H9 (cell line): ENCODE data around the gene DDX49. TPM values are rescaled to one million over a fixed set of nuclear protein-coding genes. Genes with fewer than 3 reads are reported as not detected.

ENCODE experiments used
- DNase-seq: peaks from one replicate; pipeline ENCODE4 v3.0.0-alpha.2; 2017
- H2AFZ ChIP-seq: one replicate; pipeline ENCODE4 v1.6.1; 2013; ENCODE audit warnings: mild to moderate bottlenecking, low read length, control low read depth, moderate library complexity
- H2AK5ac ChIP-seq: 2 replicates; pipeline ENCODE4 v1.6.1; 2013; ENCODE audit warnings: low read length, control low read depth, mixed read lengths; ENCODE audit not compliant: insufficient read length
- H2BK120ac ChIP-seq: one replicate; pipeline ENCODE4 v1.6.1; 2013; ENCODE audit warnings: low read depth, mild to moderate bottlenecking, low read length, control low read depth, inconsistent platforms; ENCODE audit not compliant: poor library complexity, severe bottlenecking
- H2BK12ac ChIP-seq: 2 replicates; pipeline ENCODE4 v1.6.1; 2013; ENCODE audit warnings: low read length, control low read depth, mixed read lengths, low read depth; ENCODE audit not compliant: insufficient read length
- H2BK15ac ChIP-seq: 2 replicates; pipeline ENCODE4 v1.6.1; 2013; ENCODE audit warnings: low read depth, low read length, control low read depth
- H2BK20ac ChIP-seq: one replicate; pipeline ENCODE4 v1.6.1; 2013; ENCODE audit warnings: low read depth, mild to moderate bottlenecking, low read length, control low read depth, inconsistent platforms; ENCODE audit not compliant: poor library complexity, severe bottlenecking
- H2BK5ac ChIP-seq: 2 replicates; pipeline ENCODE4 v1.6.1; 2013; ENCODE audit warnings: low read length, control low read depth, mixed read lengths; ENCODE audit not compliant: insufficient read length
- H3K14ac ChIP-seq: 2 replicates; pipeline ENCODE4 v1.6.1; 2013; ENCODE audit warnings: low read length, control low read depth; ENCODE audit not compliant: insufficient read depth
- H3K18ac ChIP-seq: 2 replicates; pipeline ENCODE4 v1.6.1; 2013; ENCODE audit warnings: low read depth, mild to moderate bottlenecking, mixed read lengths, low read length, control low read depth; ENCODE audit not compliant: insufficient read length
- H3K23ac ChIP-seq: 2 replicates; pipeline ENCODE4 v1.6.1; 2013; ENCODE audit warnings: low read length, control low read depth, mixed read lengths, low read depth; ENCODE audit not compliant: insufficient read length
- H3K23me2 ChIP-seq: 2 replicates; pipeline ENCODE4 v1.6.1; 2013; ENCODE audit warnings: low read depth, mild to moderate bottlenecking, mixed read lengths, low read length, control low read depth; ENCODE audit not compliant: insufficient read length, poor library complexity, severe bottlenecking
- H3K27ac ChIP-seq: 2 replicates; pipeline ENCODE4 v1.5.1; 2013; ENCODE audit warnings: low read length, control low read depth, mixed read lengths, low read depth; ENCODE audit not compliant: insufficient read length
- H3K27me3 ChIP-seq: 2 replicates; pipeline ENCODE4 v1.6.1; 2013; ENCODE audit warnings: low read length, control low read depth, inconsistent platforms; ENCODE audit not compliant: insufficient read depth
- H3K4ac ChIP-seq: 2 replicates; pipeline ENCODE4 v1.6.1; 2013; ENCODE audit warnings: low read depth, mild to moderate bottlenecking, control low read depth, inconsistent platforms, low read length, moderate library complexity
- H3K4me1 ChIP-seq: 2 replicates; pipeline ENCODE4 v1.6.1; 2013; ENCODE audit warnings: low read length, control low read depth, inconsistent platforms; ENCODE audit not compliant: insufficient read depth
- H3K4me2 ChIP-seq: 2 replicates; pipeline ENCODE4 v1.6.1; 2013; ENCODE audit warnings: low read length, control low read depth, mixed read lengths; ENCODE audit not compliant: insufficient read length, insufficient read depth
- H3K56ac ChIP-seq: 2 replicates; pipeline ENCODE4 v1.6.1; 2013; ENCODE audit warnings: low read depth, mild to moderate bottlenecking, mixed read lengths, low read length, control low read depth; ENCODE audit not compliant: insufficient read length
- H3K79me1 ChIP-seq: 2 replicates; pipeline ENCODE4 v1.6.1; 2013; ENCODE audit warnings: low read depth, mild to moderate bottlenecking, moderate library complexity, low read length, control low read depth, inconsistent platforms; ENCODE audit not compliant: insufficient read depth, poor library complexity, severe bottlenecking
- H3K79me2 ChIP-seq: 2 replicates; pipeline ENCODE4 v1.6.1; 2013; ENCODE audit warnings: low read length, control low read depth, inconsistent platforms; ENCODE audit not compliant: insufficient read depth
- H3K9ac ChIP-seq: 2 replicates; pipeline ENCODE4 v1.6.1; 2013; ENCODE audit warnings: low read length, control low read depth, mixed read lengths; ENCODE audit not compliant: insufficient read length; ENCODE audit errors: extremely low read depth
- H3K9me3 ChIP-seq: one replicate; pipeline ENCODE4 v1.6.1; 2013; ENCODE audit warnings: low read depth, low read length, inconsistent platforms; ENCODE audit not compliant: control insufficient read depth
- H3T11ph ChIP-seq: one replicate; pipeline ENCODE4 v1.6.1; 2013; ENCODE audit warnings: mild to moderate bottlenecking, low read length, control low read depth, inconsistent platforms
- H4K20me1 ChIP-seq: one replicate; pipeline ENCODE4 v1.6.1; 2013; ENCODE audit not compliant: control insufficient read depth, insufficient read length, insufficient read depth
- H4K5ac ChIP-seq: 2 replicates; pipeline ENCODE4 v1.6.1; 2013; ENCODE audit warnings: low read depth, mild to moderate bottlenecking, mixed read lengths, low read length, control low read depth; ENCODE audit not compliant: insufficient read length
- H4K8ac ChIP-seq: replicated peaks from 2 replicates; pipeline ENCODE4 v1.6.1; 2013; ENCODE audit warnings: low read length, control low read depth, mixed read lengths, low read depth; ENCODE audit not compliant: insufficient read length
- H4K91ac ChIP-seq: 2 replicates; pipeline ENCODE4 v1.6.1; 2013; ENCODE audit warnings: low read depth, mild to moderate bottlenecking, moderate library complexity, mixed read lengths, low read length, control low read depth; ENCODE audit not compliant: insufficient read length
- H3K27ac Mint-ChIP-seq, 3 experiments: 2 replicates in 2 of 3; 3 replicates in 1 of 3; pipeline ENCODE4 v1.8.0; 2020 to 2021; ENCODE audit warnings: mixed read lengths in 3 of 3, mild to moderate bottlenecking in 1 of 3, moderate library complexity in 1 of 3
- H3K27me3 Mint-ChIP-seq: 2 replicates; pipeline ENCODE4 v1.8.0; 2021; ENCODE audit warnings: low read depth, mild to moderate bottlenecking, moderate library complexity, mixed read lengths
- H3K36me3 Mint-ChIP-seq, 3 experiments: 2 replicates in 2 of 3; 3 replicates in 1 of 3; pipeline ENCODE4 v1.8.0; 2020 to 2021; ENCODE audit warnings: low read depth in 3 of 3, mixed read lengths in 3 of 3; ENCODE audit not compliant: insufficient read depth in 1 of 3
- H3K4me1 Mint-ChIP-seq, 2 experiments: 2 replicates each; pipeline ENCODE4 v1.8.0; 2020; ENCODE audit warnings: mixed read lengths in 2 of 2
- H3K4me3 Mint-ChIP-seq, 2 experiments: 2 replicates in 1 of 2; 3 replicates in 1 of 2; pipeline ENCODE4 v1.8.0; 2020 to 2021; ENCODE audit warnings: mild to moderate bottlenecking in 2 of 2, mixed read lengths in 2 of 2, moderate library complexity in 1 of 2
- H3K9me3 Mint-ChIP-seq, 2 experiments: 2 replicates in 1 of 2; 3 replicates in 1 of 2; pipeline ENCODE4 v1.8.0; 2020; ENCODE audit warnings: mild to moderate bottlenecking in 2 of 2, mixed read lengths in 2 of 2, moderate library complexity in 1 of 2
- WGBS: extraction: QIAGEN DNeasy Blood & Tissue Kit; methylation state at CpG from one replicate; pipeline ENCODE4 v1.1.7; 2013; ENCODE audit warnings: missing lambda C conversion rate, low lambda C conversion rate, mixed read lengths; ENCODE audit not compliant: insufficient read length; ENCODE audit errors: extremely low coverage; 5-methylcytosine and 5-hydroxymethylcytosine counted together
- total RNA-seq: library from RNA; stranded (reverse); gene quantifications from 2 replicates; pipeline ENCODE4 v1.2.1, GENCODE V29; 2021
- TF ChIP-seq, protein P1 (sequence below): fragments of 200-600 bp; sonication (generic); conservative IDR thresholded peaks from 3 replicates; pipeline ENCODE4 v1.8.0; 2021; ENCODE audit warnings: antibody characterized with exemption, mild to moderate bottlenecking

Gene DDX49
- total RNA-seq, 1 experiment from 2014 or later = 52.3 TPM

DNA sequence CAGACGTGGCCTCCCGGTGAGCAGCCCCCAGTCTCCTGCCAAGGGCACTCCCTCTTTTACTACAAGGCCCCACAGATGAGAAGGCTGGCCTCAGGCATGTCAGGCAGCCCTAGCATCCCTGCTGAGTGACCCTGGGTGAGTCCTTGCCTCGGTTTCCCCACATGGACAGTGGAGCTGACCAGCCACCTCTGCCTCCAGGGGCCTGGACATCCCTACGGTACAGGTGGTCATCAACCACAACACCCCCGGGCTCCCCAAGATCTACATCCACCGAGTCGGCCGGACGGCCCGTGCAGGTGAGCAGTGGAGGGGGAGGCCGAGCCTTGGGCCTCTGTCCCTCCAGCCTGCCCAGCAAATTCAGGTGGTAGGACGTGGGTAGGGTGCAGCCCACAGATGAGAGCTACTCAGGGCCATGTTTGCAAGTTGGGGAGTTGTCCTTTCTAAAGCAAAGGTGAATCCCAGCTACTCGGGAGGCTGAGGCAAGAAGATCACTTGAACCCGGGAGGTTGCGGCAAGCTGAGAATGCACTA is 5.2 kb downstream of the DDX49 start:
- TF ChIP-seq, protein P1, sequence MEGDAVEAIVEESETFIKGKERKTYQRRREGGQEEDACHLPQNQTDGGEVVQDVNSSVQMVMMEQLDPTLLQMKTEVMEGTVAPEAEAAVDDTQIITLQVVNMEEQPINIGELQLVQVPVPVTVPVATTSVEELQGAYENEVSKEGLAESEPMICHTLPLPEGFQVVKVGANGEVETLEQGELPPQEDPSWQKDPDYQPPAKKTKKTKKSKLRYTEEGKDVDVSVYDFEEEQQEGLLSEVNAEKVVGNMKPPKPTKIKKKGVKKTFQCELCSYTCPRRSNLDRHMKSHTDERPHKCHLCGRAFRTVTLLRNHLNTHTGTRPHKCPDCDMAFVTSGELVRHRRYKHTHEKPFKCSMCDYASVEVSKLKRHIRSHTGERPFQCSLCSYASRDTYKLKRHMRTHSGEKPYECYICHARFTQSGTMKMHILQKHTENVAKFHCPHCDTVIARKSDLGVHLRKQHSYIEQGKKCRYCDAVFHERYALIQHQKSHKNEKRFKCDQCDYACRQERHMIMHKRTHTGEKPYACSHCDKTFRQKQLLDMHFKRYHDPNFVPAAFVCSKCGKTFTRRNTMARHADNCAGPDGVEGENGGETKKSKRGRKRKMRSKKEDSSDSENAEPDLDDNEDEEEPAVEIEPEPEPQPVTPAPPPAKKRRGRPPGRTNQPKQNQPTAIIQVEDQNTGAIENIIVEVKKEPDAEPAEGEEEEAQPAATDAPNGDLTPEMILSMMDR = no peak
- H4K91ac ChIP-seq = no peak overlapping the region
- peaks cover 5% of the 10 kb centered on the region; the same call in 1 of the 2 replicates for H3K4me1 ChIP-seq
- Mint-ChIP-seq H3K9me3 (no peaks in the 10 kb centered on the region), H3K4me1 (peaks cover 0 to 10% of the 10 kb centered on the region in 2 experiments; a peak in 3 of 4 replicates), H3K4me3 (no peak overlapping the region), H3K36me3 (peaks cover 15 to 53% (median 50%) of the 10 kb centered on the region in 3 experiments), H3K27ac (no peak overlapping the region), H3K27me3 (no peaks in the 10 kb centered on the region; the same call in 1 of the 2 replicates)
- peaks cover 6% of the 10 kb centered on the region for H3K79me1 ChIP-seq
- no peak overlapping the region for H2BK15ac ChIP-seq
- no CpG with 5 or more reads among the region's 15 CpGs for WGBS
- H3K79me2 ChIP-seq = peaks cover 6% of the 10 kb centered on the region; the same call in 1 of the 2 replicates
- no peak overlapping the region for H2BK120ac ChIP-seq
- no peak for DNase-seq
- no peak overlapping the region for H2AK5ac ChIP-seq
- no peak overlapping the region for H2BK5ac ChIP-seq
- H3K27me3 ChIP-seq = no peaks in the 10 kb centered on the region
- no peak overlapping the region for H3K18ac ChIP-seq
- no peak overlapping the region for H4K8ac ChIP-seq
- H3K9me3 ChIP-seq = no peaks in the 10 kb centered on the region
- no peak overlapping the region for H3K23ac ChIP-seq
- no peak overlapping the region for H3K14ac ChIP-seq
- H3K4me2 ChIP-seq = no peak overlapping the region
- H2AFZ ChIP-seq = no peak overlapping the region
- no peak overlapping the region for H3K56ac ChIP-seq
- H4K20me1 ChIP-seq = no peaks in the 10 kb centered on the region
- no peak overlapping the region for H3T11ph ChIP-seq
- peaks cover 5% of the 10 kb centered on the region for H3K23me2 ChIP-seq
- no peak overlapping the region for H3K4ac ChIP-seq
- H4K5ac ChIP-seq = no peak overlapping the region
- H2BK12ac ChIP-seq = no peak overlapping the region
- H3K27ac ChIP-seq = no peak overlapping the region
- H2BK20ac ChIP-seq = no peak overlapping the region
- H3K9ac ChIP-seq = no peak overlapping the region
